ENCODE results near the gene BTG3. TPM values are rescaled to one million over a fixed set of nuclear protein-coding genes. Genes with fewer than 3 reads are reported as not detected.

Gene BTG3
- total RNA-seq, 4 donors from 2014 or later = 9.9 to 16.5 (median 14.9) TPM

GRCh38 chr21:17554679-17555465, 57.8 kb downstream of the BTG3 start:
- DNase-seq = no peak
- Histone ChIP-seq H3K4me3 (no peak overlapping the region), H3K9me3 (no peaks in the 10 kb centered on the region), H3K27me3 (no peaks in the 10 kb centered on the region), H3K36me3 (peaks cover 0 to 3% (median 0%) of the 10 kb centered on the region in 3 donors), H3K27ac (no peak overlapping the region), H3K4me1 (no peaks in the 10 kb centered on the region)
- peak in 3 of 6 experiments; percentile 38 to 54 (median 41) for TF ChIP-seq CTCF (IDR thresholded peaks at IDR 0.05)
- no peak for TF ChIP-seq POLR2A (IDR thresholded peaks at IDR 0.05)

- H3K4me3 ChIP-seq = no peak overlapping the region
- no peaks in the 10 kb centered on the region for H3K4me1 ChIP-seq
- no peak for TF ChIP-seq CTCF (IDR thresholded peaks at IDR 0.05)
- TF ChIP-seq POLR2A (IDR thresholded peaks at IDR 0.05) = no peak
- H3K27me3 ChIP-seq = no peaks in the 10 kb centered on the region
- no peaks in the 10 kb centered on the region for H3K36me3 ChIP-seq
- H3K27ac ChIP-seq = no peak overlapping the region
- DNase-seq = no peak
- H3K9me3 ChIP-seq = no peaks in the 10 kb centered on the region
These were observed 58.6 kb downstream of the BTG3 start for GRCh38 chr21:17554120-17554519.

DNA sequence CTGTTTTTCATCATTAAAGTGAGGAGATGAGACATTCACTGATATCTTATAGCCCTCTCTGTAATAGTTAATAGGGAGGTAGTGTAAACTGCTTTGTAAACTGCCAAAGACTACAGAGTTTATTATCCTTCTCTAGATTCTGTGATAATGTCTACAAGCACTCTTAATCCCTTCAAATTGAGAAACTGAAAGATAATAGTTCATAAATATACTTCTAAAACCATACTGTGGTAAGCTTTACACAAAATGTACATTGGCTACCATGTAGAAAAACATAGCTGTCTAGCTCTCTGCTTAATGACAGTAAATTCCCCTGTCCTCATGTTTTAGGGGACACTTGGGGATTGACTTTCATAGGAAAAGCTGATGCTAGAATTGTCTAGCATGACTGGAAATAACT, 60.3 kb downstream of the BTG3 start:
- H3K36me3 ChIP-seq = peaks cover 0 to 7% (median 0%) of the 10 kb centered on the region in 3 donors
- no peak overlapping the region for H3K27ac ChIP-seq
- H3K27me3 ChIP-seq = no peaks in the 10 kb centered on the region
- no peak overlapping the region for H3K4me3 ChIP-seq
- DNase-seq = no peak
- TF ChIP-seq CTCF (IDR thresholded peaks at IDR 0.05) (no peak), POLR2A (IDR thresholded peaks at IDR 0.05) (no peak)
- H3K9me3 ChIP-seq = no peaks in the 10 kb centered on the region
- no peaks in the 10 kb centered on the region for H3K4me1 ChIP-seq

DNA sequence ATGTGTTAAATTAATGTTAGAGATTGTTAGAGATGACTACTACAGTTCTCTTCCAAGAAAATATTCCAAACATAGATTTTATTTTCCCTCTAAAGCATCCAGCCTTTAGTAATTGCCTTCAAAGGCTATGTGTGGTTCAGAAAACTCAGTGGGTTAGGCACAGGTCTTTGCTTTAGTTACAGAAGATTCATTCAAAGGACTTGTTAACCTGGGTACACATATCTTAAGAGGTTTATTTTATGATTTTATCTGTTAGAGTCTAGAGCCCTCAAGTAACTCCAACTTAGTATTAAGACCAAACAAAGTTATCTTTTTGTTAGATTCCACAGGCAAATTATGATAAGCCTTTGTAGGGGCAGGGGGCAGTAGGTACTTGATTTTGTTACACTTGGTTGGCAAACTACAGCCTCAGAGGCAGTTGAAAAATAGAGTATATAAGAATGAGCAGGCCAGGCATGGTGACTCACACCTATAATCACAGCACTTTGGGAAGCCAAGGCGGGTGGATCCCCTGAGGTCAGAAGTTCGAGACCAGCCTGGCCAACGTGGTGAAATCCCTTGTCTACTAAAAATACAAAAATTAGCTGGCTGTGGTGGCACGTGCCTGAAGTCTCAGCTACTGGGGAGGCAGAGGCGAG, 61.9 kb downstream of the BTG3 start:
- H3K4me1 ChIP-seq = no peaks in the 10 kb centered on the region
- H3K27me3 ChIP-seq = no peaks in the 10 kb centered on the region
- no peak overlapping the region for H3K27ac ChIP-seq
- TF ChIP-seq CTCF (IDR thresholded peaks at IDR 0.05) (no peak), POLR2A (IDR thresholded peaks at IDR 0.05) (no peak)
- no peaks in the 10 kb centered on the region for H3K9me3 ChIP-seq
- H3K36me3 ChIP-seq = peaks cover 0 to 7% (median 0%) of the 10 kb centered on the region in 3 donors
- no peak overlapping the region for H3K4me3 ChIP-seq
- no peak for DNase-seq

DNA sequence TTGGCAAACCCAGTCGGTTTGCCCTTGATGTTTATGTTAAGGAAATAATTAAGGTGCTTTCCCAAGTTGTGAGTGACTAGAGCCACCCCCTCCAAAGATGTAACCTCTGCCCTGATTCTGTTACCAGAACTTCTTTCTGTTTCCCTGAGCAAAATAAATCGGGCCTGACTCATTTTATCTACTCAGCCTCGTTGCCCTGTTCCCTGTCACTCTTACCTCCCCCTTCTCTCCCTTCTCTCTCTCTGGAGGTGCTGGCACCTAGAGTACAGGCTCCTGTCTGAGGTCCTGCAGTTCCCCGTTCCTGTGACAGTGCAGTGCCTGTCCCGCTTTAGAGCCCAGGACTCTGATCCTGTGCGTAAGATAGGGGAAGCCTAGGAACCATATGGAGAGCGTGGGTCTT, 64.4 kb downstream of the BTG3 start:
- H3K27me3 ChIP-seq = no peaks in the 10 kb centered on the region
- H3K36me3 ChIP-seq = peaks cover 0 to 7% (median 0%) of the 10 kb centered on the region in 3 donors
- H3K4me1 ChIP-seq = no peaks in the 10 kb centered on the region
- DNase-seq = no peak
- H3K9me3 ChIP-seq = no peaks in the 10 kb centered on the region
- TF ChIP-seq POLR2A (IDR thresholded peaks at IDR 0.05) (no peak), CTCF (IDR thresholded peaks at IDR 0.05) (no peak)
- H3K4me3 ChIP-seq = no peak overlapping the region
- no peak overlapping the region for H3K27ac ChIP-seq

All from Peyer's patch (tissue), 4 donors.